HCT116 (cell line): ENCODE data around the gene CHST5. TPM values are rescaled to one million over a fixed set of nuclear protein-coding genes. Genes with fewer than 3 reads are reported as not detected.

Source experiments
- EGR1 ChIP-seq: IDR thresholded peaks from 2 replicates; pipeline ENCODE4 v1.6.1; 2012; ENCODE audit warnings: low read depth
- EZH2 ChIP-seq: fragments of 200-600 bp; sonication (generic); IDR thresholded peaks from 2 replicates; pipeline ENCODE4 v1.6.1; 2017; ENCODE audit warnings: antibody characterized with exemption, mixed run types
- EZH2phosphoT487 ChIP-seq: fragments of 200-600 bp; IDR thresholded peaks from 2 replicates; pipeline ENCODE4 v1.6.1; 2018; ENCODE audit warnings: antibody characterized with exemption, borderline replicate concordance
- FOSL1 ChIP-seq: IDR thresholded peaks from 2 replicates; pipeline ENCODE4 v1.6.1; 2012; ENCODE audit warnings: low read depth
- POLR2A ChIP-seq: IDR thresholded peaks from 2 replicates; pipeline ENCODE4 v1.7.0; 2011; ENCODE audit warnings: borderline replicate concordance; ENCODE audit not compliant: insufficient read depth, insufficient read length; ENCODE audit errors: extremely low read depth
- POLR2AphosphoS5 ChIP-seq: IDR thresholded peaks from 2 replicates; pipeline ENCODE4 v1.6.1; 2011; ENCODE audit warnings: mild to moderate bottlenecking, low read depth, low read length, moderate library complexity
- RAD21 ChIP-seq: IDR thresholded peaks from 2 replicates; pipeline ENCODE4 v1.6.1; 2012; ENCODE audit warnings: low read depth, mild to moderate bottlenecking
- TCF7L2 ChIP-seq: IDR thresholded peaks from 2 replicates; pipeline ENCODE4 v1.7.0; 2011; ENCODE audit warnings: borderline replicate concordance, inconsistent platforms; ENCODE audit not compliant: insufficient read depth, insufficient read length; ENCODE audit errors: extremely low read depth
- YY1 ChIP-seq: IDR thresholded peaks from 2 replicates; pipeline ENCODE4 v1.6.1; 2011; ENCODE audit warnings: low read length, low read depth, moderate library complexity, mild to moderate bottlenecking; ENCODE audit not compliant: insufficient replicate concordance; ENCODE audit errors: extremely low read depth
- total RNA-seq: library from RNA; stranded (reverse); gene quantifications from one replicate; pipeline ENCODE4 v1.2.1, GENCODE V29; 2021; ENCODE audit not compliant: unreplicated experiment
- TF ChIP-seq, protein P1 (sequence below): IDR thresholded peaks from 2 replicates; pipeline ENCODE4 v1.6.1; 2012; ENCODE audit warnings: low read depth
- TF ChIP-seq, protein P2 (sequence below): IDR thresholded peaks from 2 replicates; pipeline ENCODE4 v1.6.1; 2011; ENCODE audit warnings: mild to moderate bottlenecking, low read length, moderate library complexity; ENCODE audit not compliant: insufficient replicate concordance; ENCODE audit errors: extremely low read depth

CHST5 gene
- total RNA-seq, 1 experiment from 2014 or later = 0.32 TPM

- TF ChIP-seq, protein P1, sequence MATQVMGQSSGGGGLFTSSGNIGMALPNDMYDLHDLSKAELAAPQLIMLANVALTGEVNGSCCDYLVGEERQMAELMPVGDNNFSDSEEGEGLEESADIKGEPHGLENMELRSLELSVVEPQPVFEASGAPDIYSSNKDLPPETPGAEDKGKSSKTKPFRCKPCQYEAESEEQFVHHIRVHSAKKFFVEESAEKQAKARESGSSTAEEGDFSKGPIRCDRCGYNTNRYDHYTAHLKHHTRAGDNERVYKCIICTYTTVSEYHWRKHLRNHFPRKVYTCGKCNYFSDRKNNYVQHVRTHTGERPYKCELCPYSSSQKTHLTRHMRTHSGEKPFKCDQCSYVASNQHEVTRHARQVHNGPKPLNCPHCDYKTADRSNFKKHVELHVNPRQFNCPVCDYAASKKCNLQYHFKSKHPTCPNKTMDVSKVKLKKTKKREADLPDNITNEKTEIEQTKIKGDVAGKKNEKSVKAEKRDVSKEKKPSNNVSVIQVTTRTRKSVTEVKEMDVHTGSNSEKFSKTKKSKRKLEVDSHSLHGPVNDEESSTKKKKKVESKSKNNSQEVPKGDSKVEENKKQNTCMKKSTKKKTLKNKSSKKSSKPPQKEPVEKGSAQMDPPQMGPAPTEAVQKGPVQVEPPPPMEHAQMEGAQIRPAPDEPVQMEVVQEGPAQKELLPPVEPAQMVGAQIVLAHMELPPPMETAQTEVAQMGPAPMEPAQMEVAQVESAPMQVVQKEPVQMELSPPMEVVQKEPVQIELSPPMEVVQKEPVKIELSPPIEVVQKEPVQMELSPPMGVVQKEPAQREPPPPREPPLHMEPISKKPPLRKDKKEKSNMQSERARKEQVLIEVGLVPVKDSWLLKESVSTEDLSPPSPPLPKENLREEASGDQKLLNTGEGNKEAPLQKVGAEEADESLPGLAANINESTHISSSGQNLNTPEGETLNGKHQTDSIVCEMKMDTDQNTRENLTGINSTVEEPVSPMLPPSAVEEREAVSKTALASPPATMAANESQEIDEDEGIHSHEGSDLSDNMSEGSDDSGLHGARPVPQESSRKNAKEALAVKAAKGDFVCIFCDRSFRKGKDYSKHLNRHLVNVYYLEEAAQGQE = no peak
- TF ChIP-seq YY1 = no peak
- TF ChIP-seq POLR2AphosphoS5 = no peak
- TF ChIP-seq RAD21 = no peak
- TF ChIP-seq FOSL1 = no peak
- no peak for TF ChIP-seq POLR2A
- no peak for TF ChIP-seq EZH2
- TF ChIP-seq EZH2phosphoT487 = no peak
- no peak for TF ChIP-seq EGR1
- TF ChIP-seq, protein P2, sequence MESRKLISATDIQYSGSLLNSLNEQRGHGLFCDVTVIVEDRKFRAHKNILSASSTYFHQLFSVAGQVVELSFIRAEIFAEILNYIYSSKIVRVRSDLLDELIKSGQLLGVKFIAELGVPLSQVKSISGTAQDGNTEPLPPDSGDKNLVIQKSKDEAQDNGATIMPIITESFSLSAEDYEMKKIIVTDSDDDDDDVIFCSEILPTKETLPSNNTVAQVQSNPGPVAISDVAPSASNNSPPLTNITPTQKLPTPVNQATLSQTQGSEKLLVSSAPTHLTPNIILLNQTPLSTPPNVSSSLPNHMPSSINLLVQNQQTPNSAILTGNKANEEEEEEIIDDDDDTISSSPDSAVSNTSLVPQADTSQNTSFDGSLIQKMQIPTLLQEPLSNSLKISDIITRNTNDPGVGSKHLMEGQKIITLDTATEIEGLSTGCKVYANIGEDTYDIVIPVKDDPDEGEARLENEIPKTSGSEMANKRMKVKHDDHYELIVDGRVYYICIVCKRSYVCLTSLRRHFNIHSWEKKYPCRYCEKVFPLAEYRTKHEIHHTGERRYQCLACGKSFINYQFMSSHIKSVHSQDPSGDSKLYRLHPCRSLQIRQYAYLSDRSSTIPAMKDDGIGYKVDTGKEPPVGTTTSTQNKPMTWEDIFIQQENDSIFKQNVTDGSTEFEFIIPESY = no peak
- no peak for TF ChIP-seq TCF7L2
- TF ChIP-seq, all 23 proteins: peak for 0
These were observed 17.0 kb upstream of the CHST5 start (continued) for GRCh38 chr16:75552951-75553350.
